Choroid plexus epithelial cell (primary cell): ENCODE measurements around the gene ZNF526.

Experiments used
- DNase-seq: peaks from one replicate; pipeline ENCODE4 v3.0.0-alpha.2; 2010; ENCODE audit warnings: low read depth
- H3K4me3 ChIP-seq: 2 replicates; pipeline ENCODE4 v1.5.1; 2011; ENCODE audit warnings: low read depth, mild to moderate bottlenecking, control low read depth, low read length, moderate library complexity
- TF ChIP-seq, protein P1 (sequence below): conservative IDR thresholded peaks from 2 replicates; pipeline ENCODE4 v1.5.1; 2011; ENCODE audit warnings: low read depth, mild to moderate bottlenecking, control low read depth, inconsistent platforms, low read length, moderate library complexity

ZNF526 gene

DNA sequence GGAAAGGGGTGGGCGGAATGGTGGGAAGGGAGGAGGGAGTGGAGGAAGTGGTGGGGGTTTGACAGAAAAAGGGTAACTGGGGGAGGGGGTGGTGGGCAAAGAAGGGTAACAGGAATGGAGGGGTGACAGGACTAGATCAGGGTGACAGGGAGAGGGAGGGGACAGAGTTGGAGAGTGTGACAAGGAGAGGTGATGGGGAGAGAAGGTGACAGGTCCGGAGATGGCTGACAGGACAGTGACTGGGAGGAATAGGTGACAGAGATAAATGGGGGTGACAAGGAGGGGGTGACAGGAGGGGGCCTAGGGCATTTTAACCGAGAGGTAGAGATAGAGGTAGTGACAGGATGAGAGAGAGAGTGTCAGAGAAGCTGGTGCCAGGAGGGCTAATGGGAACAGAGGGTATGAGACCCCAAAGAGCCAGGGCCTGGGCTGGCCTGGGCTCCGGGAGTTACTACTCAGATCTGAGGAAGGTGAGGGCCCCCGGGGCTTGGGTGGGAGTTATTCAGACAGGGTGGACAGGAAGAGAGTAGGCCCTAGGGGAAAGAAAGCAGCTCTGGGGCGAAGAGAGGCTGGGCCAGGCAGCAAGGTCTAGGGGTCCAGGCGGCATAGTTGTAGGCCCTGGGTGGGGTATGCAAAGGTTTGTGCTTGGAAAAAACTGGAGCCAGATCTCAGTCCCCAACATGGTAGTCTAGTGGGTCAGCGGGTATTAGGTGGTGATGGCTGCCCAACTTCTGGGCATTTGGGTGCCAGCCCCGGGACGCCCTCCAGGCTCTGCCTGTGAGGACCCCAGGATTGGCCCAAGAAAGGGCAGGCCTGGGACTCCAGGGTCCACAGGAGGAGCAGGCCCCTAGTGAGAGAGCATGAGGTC is 49.6 kb downstream of the ZNF526 start:
- DNase-seq: no peak
- TF ChIP-seq, protein P1, sequence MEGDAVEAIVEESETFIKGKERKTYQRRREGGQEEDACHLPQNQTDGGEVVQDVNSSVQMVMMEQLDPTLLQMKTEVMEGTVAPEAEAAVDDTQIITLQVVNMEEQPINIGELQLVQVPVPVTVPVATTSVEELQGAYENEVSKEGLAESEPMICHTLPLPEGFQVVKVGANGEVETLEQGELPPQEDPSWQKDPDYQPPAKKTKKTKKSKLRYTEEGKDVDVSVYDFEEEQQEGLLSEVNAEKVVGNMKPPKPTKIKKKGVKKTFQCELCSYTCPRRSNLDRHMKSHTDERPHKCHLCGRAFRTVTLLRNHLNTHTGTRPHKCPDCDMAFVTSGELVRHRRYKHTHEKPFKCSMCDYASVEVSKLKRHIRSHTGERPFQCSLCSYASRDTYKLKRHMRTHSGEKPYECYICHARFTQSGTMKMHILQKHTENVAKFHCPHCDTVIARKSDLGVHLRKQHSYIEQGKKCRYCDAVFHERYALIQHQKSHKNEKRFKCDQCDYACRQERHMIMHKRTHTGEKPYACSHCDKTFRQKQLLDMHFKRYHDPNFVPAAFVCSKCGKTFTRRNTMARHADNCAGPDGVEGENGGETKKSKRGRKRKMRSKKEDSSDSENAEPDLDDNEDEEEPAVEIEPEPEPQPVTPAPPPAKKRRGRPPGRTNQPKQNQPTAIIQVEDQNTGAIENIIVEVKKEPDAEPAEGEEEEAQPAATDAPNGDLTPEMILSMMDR: no peak
- H3K4me3 ChIP-seq: peak overlapping the region; percentile 64

- H3K4me3 ChIP-seq: peak overlapping the region; percentile 64
- TF ChIP-seq, protein P1: no peak
- DNase-seq: peak; percentile 91
Observed at GRCh38 chr19:42270346-42271044, 50.4 kb downstream of the ZNF526 start.

DNA sequence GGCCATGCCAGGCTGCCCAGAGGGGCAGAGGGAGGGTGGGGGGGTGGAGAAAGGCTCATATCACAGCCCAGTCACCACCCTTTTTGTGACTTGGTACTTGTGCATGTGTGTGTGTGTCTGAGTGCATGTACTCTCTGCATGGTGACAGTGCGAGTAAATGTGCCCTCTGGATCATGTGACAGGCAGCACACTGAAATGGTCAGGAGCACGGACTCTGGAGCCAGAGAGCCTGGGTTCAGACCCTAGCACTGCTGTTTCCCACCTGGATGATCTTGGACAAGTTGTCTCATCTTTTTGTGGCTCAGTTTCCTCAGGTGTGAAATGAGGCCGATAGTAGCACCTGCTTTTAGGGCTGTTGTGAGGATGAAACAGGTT is 50.9 kb downstream of the ZNF526 start:
- H3K4me3 ChIP-seq: peak overlapping the region; percentile 64
- no peak for DNase-seq
- TF ChIP-seq, protein P1: no peak

GRCh38 chr19:42271861-42272534 is 51.9 kb downstream of the ZNF526 start:
- no peak overlapping the region for H3K4me3 ChIP-seq
- TF ChIP-seq, protein P1: no peak
- no peak for DNase-seq

GRCh38 chr19:42272535-42272897 is 52.4 kb downstream of the ZNF526 start:
- no peak overlapping the region for H3K4me3 ChIP-seq
- TF ChIP-seq, protein P1: no peak
- DNase-seq: no peak

DNA sequence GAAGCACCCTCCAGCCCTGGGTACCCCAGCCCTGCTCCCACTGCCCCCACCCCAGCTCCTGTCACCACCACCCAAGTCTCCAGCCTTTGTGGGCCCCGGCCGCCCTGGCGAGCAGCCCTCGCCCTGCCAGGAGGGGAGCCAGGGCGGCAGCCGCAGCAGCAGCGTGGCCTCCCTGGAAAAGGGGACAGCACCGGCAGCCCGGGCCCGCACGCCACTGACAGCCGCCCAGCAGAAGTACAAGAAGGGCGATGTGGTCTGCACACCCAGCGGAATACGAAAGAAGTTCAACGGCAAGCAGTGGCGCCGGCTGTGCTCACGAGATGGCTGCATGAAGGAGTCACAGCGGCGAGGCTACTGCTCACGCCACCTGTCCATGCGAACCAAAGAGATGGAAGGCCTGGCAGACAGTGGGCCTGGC is 52.9 kb downstream of the ZNF526 start:
- DNase-seq: no peak
- no peak overlapping the region for H3K4me3 ChIP-seq
- TF ChIP-seq, protein P1: no peak
